Renal cortical epithelial cell (primary cell): ENCODE measurements around the gene MROH9. TPM values are rescaled to one million over a fixed set of nuclear protein-coding genes. Genes with fewer than 3 reads are reported as not detected.

Source experiments
- DNase-seq: peaks from one replicate; pipeline ENCODE4 v3.0.0-alpha.2; 2011; ENCODE audit warnings: low read depth
- total RNA-seq: library from RNA; depleted of rRNA; stranded (reverse); fragments of >200 nt; gene quantifications from 2 replicates; pipeline ENCODE4 v1.2.3, GENCODE V29; 2014

MROH9 gene
- total RNA-seq, 1 donor from 2014 or later, result not detected

GRCh38 chr1:171081763-171082201 lies 146.4 kb downstream of the MROH9 start:
- DNase-seq, result no peak

GRCh38 chr1:171082606-171083005 lies 147.3 kb downstream of the MROH9 start:
- DNase-seq, result no peak

GRCh38 chr1:171083222-171083621 lies 147.9 kb downstream of the MROH9 start:
- DNase-seq, result no peak

GRCh38 chr1:171084091-171084490 lies 148.8 kb downstream of the MROH9 start:
- peak; percentile 2 for DNase-seq

- DNase-seq, result no peak
These were observed 149.5 kb downstream of the MROH9 start for GRCh38 chr1:171084870-171085269.

GRCh38 chr1:171087896-171088295 lies 152.6 kb downstream of the MROH9 start:
- DNase-seq, result no peak

- DNase-seq, result no peak
These were observed 155.3 kb downstream of the MROH9 start, which contains the start of gene FMO3 for GRCh38 chr1:171090604-171091003. Gene FMO3 (plus strand): TSS chr1:171090905. CDS start chr1:171092659, 1,754 bp downstream.

- DNase-seq, result no peak
These were observed 168.5 kb downstream of the MROH9 start for GRCh38 chr1:171103862-171104261.

- no peak for DNase-seq
These were observed 172.1 kb downstream of the MROH9 start for GRCh38 chr1:171107262-171107940.

- no peak for DNase-seq
These were observed 172.6 kb downstream of the MROH9 start for GRCh38 chr1:171107969-171108368.

GRCh38 chr1:171109966-171110365 lies 174.6 kb downstream of the MROH9 start:
- DNase-seq, result no peak

GRCh38 chr1:171110621-171111326 lies 175.4 kb downstream of the MROH9 start:
- DNase-seq, result no peak

GRCh38 chr1:171112119-171112518 lies 176.8 kb downstream of the MROH9 start:
- no peak for DNase-seq

- DNase-seq, result no peak
These were observed 178.0 kb downstream of the MROH9 start for GRCh38 chr1:171113382-171113781.

Other genes with a start within 250 kb of the MROH9 start
- 0.05 TPM in 1 of 2 replicates, not detected in the other for gene FMO3, start 155.4 kb downstream of the MROH9 start, total RNA-seq
- not detected in 2 replicates for gene FMO2, start 249.8 kb downstream of the MROH9 start, total RNA-seq